ENCODE results near the gene ATP6V1G2.
A peak's percentile ranks its signal among the peaks of the same experiment; 100 is the strongest.
"Not testable (repeated sequence)": the region's sequence is repeated elsewhere in the genome, so short reads cannot be mapped to it uniquely, and the experiment has no call there.

ATP6V1G2 gene

DNA sequence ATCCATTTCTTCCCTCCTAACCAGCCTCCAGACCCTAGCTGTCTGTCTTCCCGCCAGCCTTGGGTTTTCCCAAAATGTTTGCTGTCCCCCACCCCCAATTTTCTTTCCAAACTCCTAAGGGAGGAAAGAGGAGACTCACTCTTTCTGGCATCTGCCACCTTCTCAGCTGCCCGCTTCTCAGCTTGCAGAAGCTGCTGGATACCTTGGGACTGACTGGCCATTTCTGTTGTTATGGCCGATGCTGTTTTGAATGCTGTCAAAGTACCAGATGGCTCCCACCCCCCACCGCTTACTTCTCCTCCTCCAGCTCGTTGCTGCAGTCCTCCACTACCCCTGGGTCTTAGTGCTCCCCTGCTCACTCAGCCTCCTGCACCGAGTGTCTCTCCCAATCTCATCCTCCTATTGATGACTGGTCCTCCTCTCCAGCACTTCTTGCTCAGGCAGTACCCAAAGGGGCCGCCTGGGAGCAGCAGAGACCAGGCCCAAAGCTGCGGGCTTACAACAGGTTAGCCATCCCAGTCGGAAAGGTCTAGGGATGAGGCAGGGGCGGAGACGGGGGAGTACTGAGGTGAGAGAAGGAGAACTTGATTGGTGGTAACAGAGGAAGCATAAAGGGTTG, at the start of gene ATP6V1G2:
TSS of gene ATP6V1G2 (minus strand) at position 270 of the 619 bp plus-strand sequence. CDS start at position 221, 49 bp downstream.
- DNase-seq (ENCODE audit: low read depth), result peak; percentile 70

GRCh38 chr6:31592396-31592771, 46.0 kb upstream of the ATP6V1G2 start:
- DNase-seq (ENCODE audit: low read depth), result no peak

DNA sequence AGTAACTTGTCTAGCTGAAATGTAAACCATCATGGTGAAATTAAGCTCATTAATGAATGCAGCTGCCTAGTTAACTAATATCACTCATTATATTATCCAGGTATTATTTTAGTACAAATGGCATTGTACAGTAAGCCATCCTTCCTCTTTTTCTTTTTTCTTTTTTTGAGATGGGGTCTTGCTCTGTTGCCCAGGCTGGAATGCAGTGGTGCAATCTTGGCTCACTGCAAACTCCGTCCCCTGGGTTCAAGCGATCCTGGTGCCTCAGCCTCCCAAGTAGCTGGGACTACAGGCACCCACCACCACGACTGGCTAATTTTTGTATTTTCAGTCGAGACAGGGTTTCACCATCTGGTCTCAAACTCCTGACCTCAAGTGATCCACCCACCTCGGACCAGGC, 44.3 kb upstream of the ATP6V1G2 start:
- not testable (repeated sequence) for DNase-seq (ENCODE audit: low read depth)

DNA sequence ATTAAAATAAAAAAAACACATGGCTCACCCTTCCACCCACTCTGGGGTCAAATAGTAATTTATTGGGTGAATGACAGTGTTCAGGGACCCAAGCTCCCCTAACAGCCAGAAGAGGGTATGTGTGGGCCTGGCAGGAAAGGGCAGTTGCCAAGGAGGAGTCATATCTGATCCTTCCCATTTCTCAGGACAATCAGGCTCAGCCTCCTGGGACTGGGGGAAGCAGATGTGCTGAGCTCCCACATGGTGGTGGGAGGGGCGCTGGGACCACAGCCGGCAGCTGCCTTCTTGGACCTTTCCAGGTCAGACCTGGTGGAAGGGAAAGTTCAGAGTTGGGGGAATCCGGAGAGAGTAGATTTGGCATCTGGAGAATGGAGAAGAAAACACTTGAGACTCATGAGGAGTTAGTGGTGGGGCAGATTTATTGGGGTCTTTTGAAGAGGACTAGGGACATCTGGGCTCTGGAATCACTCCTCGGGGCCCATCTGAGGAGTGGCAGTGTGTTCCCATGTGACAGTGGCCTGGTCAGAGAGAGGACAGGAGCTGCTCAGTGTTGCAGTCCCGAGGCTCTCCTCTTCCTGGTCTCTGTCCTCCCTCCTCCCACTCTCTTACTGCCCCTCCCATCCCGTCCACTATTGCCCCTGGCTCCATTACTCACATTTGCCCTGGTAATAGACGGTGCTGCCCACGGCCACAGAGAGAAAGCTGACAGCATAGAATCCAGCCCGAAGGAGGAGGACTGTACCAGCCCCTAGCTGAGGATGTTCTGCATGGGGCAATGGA, 42.7 kb upstream of the ATP6V1G2 start:
- DNase-seq (ENCODE audit: low read depth), result no peak

GRCh38 chr6:31587791-31588777, 41.7 kb upstream of the ATP6V1G2 start:
- no peak for DNase-seq (ENCODE audit: low read depth)

- no peak for DNase-seq (ENCODE audit: low read depth)
These were observed 40.3 kb upstream of the ATP6V1G2 start for GRCh38 chr6:31586599-31587281.

DNA sequence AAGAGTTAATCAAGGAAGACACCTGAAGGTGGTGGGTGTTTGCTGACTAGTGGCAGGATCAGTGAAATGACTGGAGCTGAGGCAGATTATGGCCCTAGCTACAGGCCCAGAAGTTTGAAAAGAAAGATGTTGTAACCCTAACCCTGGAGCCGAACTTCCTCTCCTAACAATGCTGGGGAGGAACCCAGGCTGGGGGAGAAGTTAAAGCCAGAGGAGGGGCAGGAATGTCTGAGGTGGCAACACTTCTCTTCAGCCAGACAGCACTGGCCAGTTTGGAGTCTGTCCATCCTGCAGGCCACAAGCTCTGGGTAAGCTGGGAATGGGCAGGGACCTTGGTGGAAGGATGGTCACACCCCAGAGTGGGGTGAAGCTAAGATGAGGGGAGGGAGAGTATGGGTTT, 39.6 kb upstream of the ATP6V1G2 start, which contains the start of gene LST1:
TSS of gene LST1 (plus strand) at position 270 of the 400 bp plus-strand sequence. CDS start 1,023 bp downstream, outside the sequence.
- DNase-seq (ENCODE audit: low read depth), result no peak

DNA sequence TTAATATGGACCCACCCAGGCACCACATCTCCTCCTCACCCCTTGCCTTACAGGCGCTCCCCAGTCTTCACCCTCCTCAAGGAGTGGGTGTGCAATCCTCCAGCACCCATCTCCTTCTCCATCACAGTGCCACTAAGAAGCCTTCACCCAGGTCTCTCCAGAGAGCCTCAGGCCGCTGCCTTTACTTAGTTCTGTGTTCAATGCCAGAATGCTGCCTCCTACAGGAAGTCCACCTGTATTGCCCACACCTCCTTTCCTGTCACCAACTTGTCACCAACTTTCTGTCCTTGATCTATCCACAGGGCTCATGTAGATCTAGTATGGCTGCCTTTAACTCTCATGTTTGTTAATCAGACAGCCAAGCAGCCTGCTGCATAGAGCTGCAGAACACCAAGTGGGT, 39.1 kb upstream of the ATP6V1G2 start:
- DNase-seq (ENCODE audit: low read depth), result no peak

- no peak for DNase-seq (ENCODE audit: low read depth)
These were observed 35.8 kb upstream of the ATP6V1G2 start, which contains the start of gene LTB for GRCh38 chr6:31582230-31582643. LTB (minus strand) TSS chr6:31582424; CDS start chr6:31582417, 7 bp downstream.

DNA sequence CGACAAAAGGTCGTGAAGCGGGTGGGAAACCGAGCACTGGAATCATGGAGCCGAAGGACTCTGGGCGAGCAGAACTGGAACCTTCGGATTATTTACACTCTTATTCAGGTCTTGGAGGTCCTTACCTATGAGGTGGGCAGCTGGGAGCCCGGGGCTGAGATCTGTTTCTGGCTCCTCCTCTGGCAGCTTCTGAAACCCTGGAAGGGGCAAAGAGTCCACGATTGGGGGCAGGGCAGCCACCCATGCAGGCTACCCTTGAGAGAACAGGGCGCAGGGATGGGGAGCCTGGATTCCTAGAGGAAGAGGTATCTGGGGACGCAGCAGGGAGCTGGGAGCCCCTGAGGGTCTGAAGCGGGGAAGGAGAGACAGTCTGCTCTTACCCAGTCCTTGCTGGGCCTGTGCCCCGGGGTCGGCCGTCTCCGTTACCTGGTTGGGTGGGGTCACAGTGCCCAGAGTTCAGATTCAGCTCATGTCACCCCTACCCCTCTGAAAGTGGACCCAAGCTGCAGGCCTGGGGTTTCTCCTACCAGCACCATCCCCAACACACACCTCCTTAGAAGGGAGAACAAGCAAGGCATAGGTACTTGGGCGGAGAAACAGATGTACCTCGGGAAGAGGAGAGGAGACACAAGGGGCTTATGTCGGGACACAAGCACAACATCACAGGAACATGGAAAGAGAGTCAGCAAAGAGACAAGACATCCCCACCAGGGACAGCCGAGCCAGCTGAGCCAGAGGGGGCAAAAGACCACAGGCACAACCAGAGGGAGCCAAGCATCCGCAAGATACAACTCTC, 35.2 kb upstream of the ATP6V1G2 start:
- DNase-seq (ENCODE audit: low read depth), result no peak

GRCh38 chr6:31580807-31581433, 34.5 kb upstream of the ATP6V1G2 start:
- DNase-seq (ENCODE audit: low read depth), result peak; percentile 81

DNA sequence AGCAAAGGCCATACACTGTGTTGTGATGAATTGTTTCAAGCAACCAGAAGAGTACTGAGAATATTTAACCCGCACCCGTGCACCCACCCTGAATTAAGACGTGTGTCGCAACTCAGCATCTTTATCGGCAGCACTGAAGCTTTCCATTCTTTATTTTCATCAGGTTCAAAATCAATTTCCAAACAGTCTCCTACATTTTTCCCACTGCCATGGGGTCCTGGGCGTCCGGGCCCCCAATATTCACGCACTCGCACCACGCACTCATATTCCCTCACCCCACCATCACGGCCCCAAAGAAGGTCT, 34.0 kb upstream of the ATP6V1G2 start:
- DNase-seq (ENCODE audit: low read depth), result no peak

DNA sequence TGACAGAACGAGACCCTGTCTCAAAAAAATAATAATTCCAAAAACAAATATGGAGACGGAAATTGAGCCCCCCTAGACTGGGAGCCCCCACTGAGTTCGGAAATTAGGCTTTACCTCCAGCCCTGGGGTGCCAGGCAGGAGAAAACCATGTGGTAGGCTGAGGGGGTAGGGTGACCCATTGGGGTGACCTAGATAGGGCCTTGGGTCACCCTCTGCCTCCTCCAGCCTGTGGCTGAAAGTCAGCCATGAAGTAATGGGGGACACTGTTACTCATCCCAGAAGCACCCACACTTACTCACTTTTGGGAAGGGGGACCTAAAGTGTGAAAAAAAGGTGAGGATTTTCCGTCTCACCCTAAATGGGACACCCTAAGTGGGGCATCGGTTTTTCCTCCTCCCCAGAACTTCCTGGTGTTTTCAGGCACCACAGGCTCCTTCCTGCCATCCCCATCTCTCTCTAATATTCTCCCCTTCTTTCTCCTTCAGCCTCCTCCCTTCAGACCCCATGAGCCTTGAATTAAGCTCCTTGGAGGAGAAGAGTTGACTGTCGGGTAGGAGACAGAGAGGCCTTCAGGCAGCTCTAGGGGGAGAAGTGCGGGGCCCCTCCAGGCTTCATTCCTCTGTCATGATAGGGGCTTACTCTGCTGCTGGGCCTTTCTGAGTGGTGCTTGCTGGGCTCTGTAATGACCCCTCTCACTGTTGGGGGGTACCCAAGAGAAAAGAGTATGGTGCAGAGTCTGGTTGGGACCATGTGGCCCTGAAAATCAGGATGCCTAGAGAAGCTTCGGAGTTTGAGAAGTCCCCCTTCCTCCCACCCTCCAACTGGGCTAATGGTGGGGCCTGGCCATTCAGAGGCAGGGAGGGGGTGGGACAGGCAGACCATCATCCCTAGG, 33.4 kb upstream of the ATP6V1G2 start:
- DNase-seq (ENCODE audit: low read depth), result no peak

GRCh38 chr6:31579119-31579505, 32.7 kb upstream of the ATP6V1G2 start:
- DNase-seq (ENCODE audit: low read depth), result no peak

DNA sequence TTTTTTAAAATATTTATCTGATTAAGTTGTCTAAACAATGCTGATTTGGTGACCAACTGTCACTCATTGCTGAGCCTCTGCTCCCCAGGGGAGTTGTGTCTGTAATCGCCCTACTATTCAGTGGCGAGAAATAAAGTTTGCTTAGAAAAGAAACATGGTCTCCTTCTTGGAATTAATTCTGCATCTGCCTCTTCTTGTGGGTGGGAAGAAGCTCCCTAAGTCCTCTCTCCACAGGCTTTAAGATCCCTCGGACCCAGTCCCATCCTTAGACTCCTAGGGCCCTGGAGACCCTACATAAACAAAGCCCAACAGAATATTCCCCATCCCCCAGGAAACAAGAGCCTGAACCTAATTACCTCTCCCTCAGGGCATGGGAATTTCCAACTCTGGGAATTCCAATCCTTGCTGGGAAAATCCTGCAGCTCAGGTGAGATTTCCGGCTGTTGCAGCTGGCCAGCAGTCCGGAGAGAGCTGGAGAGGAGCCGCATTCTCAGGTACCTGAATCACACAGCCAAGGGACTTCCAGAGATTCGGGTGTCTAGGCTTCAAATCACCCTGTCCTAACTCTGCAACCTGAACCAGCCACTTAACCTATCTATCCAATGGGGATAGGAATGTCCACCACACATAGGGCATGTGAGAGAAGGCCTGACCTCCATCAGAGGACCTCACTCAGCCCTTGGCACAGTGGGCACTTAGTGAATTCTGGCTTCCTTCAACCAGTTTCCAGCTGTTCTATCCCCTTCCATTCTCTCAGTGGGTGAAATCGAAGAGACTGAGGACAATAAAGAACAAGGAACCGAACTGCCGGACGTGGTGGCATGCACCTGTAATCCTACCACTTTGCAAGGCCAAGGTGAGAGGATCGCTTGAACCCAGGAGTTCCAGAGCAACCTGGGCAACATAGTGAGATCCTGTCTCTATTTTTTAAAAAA, 32.0 kb upstream of the ATP6V1G2 start:
- no peak for DNase-seq (ENCODE audit: low read depth)

GRCh38 chr6:31577579-31577966, 31.2 kb upstream of the ATP6V1G2 start:
- DNase-seq (ENCODE audit: low read depth), result no peak

GRCh38 chr6:31576897-31577578, 30.6 kb upstream of the ATP6V1G2 start:
- no peak for DNase-seq (ENCODE audit: low read depth)
